NT2/D1 (cell line): ENCODE measurements around the gene CDK15.

ENCODE experiments used
- DNase-seq: peaks from one replicate; pipeline ENCODE4 v3.0.0-alpha.2; 2011; ENCODE audit warnings: low read depth, low spot score
- H3K27me3 ChIP-seq: 2 replicates; pipeline ENCODE4 v1.6.0; 2011; ENCODE audit warnings: mild to moderate bottlenecking; ENCODE audit not compliant: insufficient read length, insufficient read depth
- H3K36me3 ChIP-seq: 2 replicates; pipeline ENCODE4 v1.6.1; 2011; ENCODE audit warnings: mild to moderate bottlenecking, low read length, mixed read lengths; ENCODE audit not compliant: insufficient read depth, insufficient read length
- H3K4me1 ChIP-seq: 2 replicates; pipeline ENCODE4 v1.5.1; 2011; ENCODE audit not compliant: insufficient read depth, insufficient read length
- H3K4me3 ChIP-seq: 2 replicates; pipeline ENCODE4 v1.5.1; 2011; ENCODE audit warnings: low read depth; ENCODE audit not compliant: insufficient read length
- H3K9ac ChIP-seq: 2 replicates; pipeline ENCODE4 v1.6.0; 2011; ENCODE audit warnings: low read depth; ENCODE audit not compliant: insufficient read length
- H3K9me3 ChIP-seq: 2 replicates; pipeline ENCODE4 v1.5.1; 2011; ENCODE audit warnings: mild to moderate bottlenecking, low read length; ENCODE audit not compliant: insufficient read depth
- SUZ12 ChIP-seq: IDR thresholded peaks from 2 replicates; pipeline ENCODE4 v1.6.1; 2011; ENCODE audit not compliant: insufficient read length, insufficient read depth; ENCODE audit errors: extremely low read depth
- YY1 ChIP-seq: IDR thresholded peaks from 2 replicates; pipeline ENCODE4 v1.6.1; 2011; ENCODE audit not compliant: insufficient read length, insufficient read depth
- ZNF274 ChIP-seq: IDR thresholded peaks from 2 replicates; pipeline ENCODE4 v1.6.1; 2011; ENCODE audit warnings: mild to moderate bottlenecking, low read depth, low read length

CDK15 gene

GRCh38 chr2:201768918-201769317 lies 37.4 kb upstream of the CDK15 start:
- Histone ChIP-seq H3K4me3 (no peak overlapping the region), H3K36me3 (peaks cover 32% of the 10 kb centered on the region), H3K9me3 (no peaks in the 10 kb centered on the region), H3K4me1 (no peaks in the 10 kb centered on the region), H3K9ac (no peak overlapping the region), H3K27me3 (no peaks in the 10 kb centered on the region)
- TF ChIP-seq ZNF274 (no peak), SUZ12 (no peak), YY1 (no peak)
- no peak for DNase-seq

- H3K27me3 ChIP-seq = no peaks in the 10 kb centered on the region
- peaks cover 26% of the 10 kb centered on the region for H3K36me3 ChIP-seq
- H3K9me3 ChIP-seq = no peaks in the 10 kb centered on the region
- no peaks in the 10 kb centered on the region for H3K4me1 ChIP-seq
- no peak for DNase-seq
- TF ChIP-seq ZNF274 = no peak
- TF ChIP-seq SUZ12 = no peak
- TF ChIP-seq YY1 = no peak
- no peak overlapping the region for H3K4me3 ChIP-seq
- no peak overlapping the region for H3K9ac ChIP-seq
These were observed 36.5 kb upstream of the CDK15 start for GRCh38 chr2:201769666-201770373.

DNA sequence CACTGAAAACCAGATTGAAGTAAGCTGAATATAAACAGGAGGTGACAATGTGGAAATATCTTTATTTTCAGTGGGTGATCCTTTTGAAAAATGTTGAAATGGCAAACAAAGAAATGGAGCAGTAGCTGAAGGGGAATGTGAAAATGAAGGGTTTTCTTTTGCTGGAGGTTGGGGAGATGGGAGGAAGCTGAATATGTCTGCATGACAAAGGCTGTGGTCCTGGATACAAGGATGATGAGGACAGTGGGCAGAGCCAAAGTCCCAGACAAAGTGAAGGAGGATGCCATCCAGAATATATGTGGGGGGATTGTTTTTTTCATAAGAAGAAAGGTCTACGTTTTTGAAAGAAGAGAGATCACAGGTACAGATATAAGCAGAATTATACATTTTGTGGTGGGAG lies 32.3 kb upstream of the CDK15 start:
- Histone ChIP-seq H3K27me3 (no peaks in the 10 kb centered on the region), H3K36me3 (peaks cover 12% of the 10 kb centered on the region), H3K9me3 (no peaks in the 10 kb centered on the region), H3K4me1 (no peaks in the 10 kb centered on the region), H3K4me3 (no peak overlapping the region), H3K9ac (no peak overlapping the region)
- TF ChIP-seq SUZ12 (no peak), YY1 (no peak)
- DNase-seq = no peak

DNA sequence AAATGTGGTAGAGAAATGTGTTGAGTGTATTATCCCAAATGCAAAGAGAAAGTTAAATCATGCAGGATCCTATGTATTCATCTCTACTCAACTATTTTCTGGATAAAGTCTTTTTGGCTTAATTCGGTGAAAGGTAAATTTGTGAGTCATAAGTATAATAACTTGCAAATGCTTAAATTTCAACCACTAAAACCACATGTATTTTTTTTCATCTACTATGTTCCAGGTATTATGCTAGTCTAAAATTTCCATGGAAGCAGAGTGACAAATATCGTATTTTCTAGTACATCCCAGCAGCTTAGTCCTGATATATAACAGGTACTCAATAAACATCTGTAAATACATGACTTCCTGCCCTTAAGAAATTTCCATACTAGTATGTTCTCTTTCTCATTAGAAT lies 31.8 kb upstream of the CDK15 start:
- DNase-seq = no peak
- no peak for TF ChIP-seq ZNF274
- no peak for TF ChIP-seq YY1
- no peak for TF ChIP-seq SUZ12
- Histone ChIP-seq H3K9me3 (no peaks in the 10 kb centered on the region), H3K27me3 (no peaks in the 10 kb centered on the region), H3K4me3 (no peak overlapping the region), H3K4me1 (no peaks in the 10 kb centered on the region), H3K9ac (no peak overlapping the region), H3K36me3 (peaks cover 12% of the 10 kb centered on the region)

DNA sequence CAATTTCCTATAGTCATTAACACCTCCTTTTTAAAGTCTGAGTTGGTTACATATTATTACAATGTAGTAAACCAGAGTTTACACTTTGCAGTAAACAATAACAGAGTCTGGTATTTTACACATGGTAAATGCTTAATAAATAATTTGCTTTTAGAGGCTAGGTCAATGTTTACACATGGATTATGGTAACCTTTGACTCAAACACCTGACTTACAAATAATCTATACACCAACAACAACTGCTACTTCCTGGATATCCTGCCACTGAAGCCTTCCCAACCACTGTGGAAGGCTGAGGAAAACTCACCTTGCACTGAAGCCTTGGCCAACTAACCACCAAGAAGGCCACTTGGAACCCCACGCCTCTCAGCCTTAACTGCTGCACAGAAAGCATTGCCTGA lies 31.0 kb upstream of the CDK15 start:
- no peak for DNase-seq
- Histone ChIP-seq H3K4me3 (no peak overlapping the region), H3K27me3 (no peaks in the 10 kb centered on the region), H3K36me3 (peaks cover 12% of the 10 kb centered on the region), H3K4me1 (no peaks in the 10 kb centered on the region), H3K9me3 (no peaks in the 10 kb centered on the region), H3K9ac (no peak overlapping the region)
- TF ChIP-seq YY1 (no peak), ZNF274 (no peak), SUZ12 (no peak)

GRCh38 chr2:201777043-201777442 lies 29.3 kb upstream of the CDK15 start:
- Histone ChIP-seq H3K9ac (no peak overlapping the region), H3K4me3 (no peak overlapping the region), H3K36me3 (peaks cover 12% of the 10 kb centered on the region), H3K27me3 (no peaks in the 10 kb centered on the region), H3K9me3 (no peaks in the 10 kb centered on the region), H3K4me1 (no peaks in the 10 kb centered on the region)
- TF ChIP-seq YY1 (no peak), SUZ12 (no peak), ZNF274 (no peak)
- no peak for DNase-seq

DNA sequence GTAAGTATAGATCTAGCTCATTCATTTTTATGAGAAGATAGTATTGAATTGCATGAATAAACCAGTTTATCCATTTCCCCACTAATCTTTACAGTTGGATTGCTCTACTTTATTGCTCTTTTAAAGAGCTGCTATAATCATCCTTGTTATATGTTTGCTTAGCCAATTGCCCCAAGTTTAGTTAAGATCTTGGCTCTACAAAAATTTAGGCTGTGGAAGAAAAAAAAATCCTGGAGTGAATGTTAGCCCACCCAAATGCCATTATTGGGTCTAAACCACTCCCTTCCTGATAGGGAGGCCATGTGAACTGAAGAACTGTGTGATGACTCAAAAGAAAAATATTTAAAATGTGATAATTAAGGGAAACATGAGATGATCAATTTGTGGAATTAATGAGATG lies 28.5 kb upstream of the CDK15 start:
- Histone ChIP-seq H3K27me3 (no peaks in the 10 kb centered on the region), H3K36me3 (peaks cover 12% of the 10 kb centered on the region), H3K9me3 (no peaks in the 10 kb centered on the region), H3K9ac (no peak overlapping the region), H3K4me1 (no peaks in the 10 kb centered on the region), H3K4me3 (no peak overlapping the region)
- DNase-seq = no peak
- no peak for TF ChIP-seq YY1
- no peak for TF ChIP-seq ZNF274
- no peak for TF ChIP-seq SUZ12
